ENCODE measurements around the gene XPNPEP1.

Gene XPNPEP1

DNA sequence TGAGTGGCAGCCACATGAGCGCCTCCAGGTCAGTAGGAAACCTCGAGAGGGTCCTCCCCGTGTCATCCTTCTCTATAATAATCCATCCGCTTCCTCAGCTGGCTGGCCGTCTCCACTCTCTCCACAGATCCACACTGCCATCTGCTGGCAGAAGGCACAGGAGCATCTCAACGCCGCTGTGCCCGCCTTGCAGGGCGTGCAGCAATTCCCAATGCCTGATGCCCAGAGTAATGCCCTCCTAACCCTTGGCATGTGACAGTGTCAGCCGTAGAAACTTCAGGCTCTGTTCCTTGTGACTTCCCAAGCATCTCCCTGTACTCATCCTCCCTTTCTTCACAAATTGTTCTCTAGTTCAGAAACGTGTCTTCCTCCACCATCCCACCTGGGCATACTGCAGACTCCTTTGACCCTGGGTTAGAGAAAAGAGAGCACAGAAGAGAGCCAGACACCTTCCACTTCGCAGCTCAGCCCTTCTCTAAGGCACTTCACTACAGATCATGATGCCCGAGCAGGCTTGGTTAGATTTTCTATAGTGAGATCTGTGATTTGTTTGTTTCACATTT, 70.8 kb downstream of the XPNPEP1 start:
- H3K27me3 ChIP-seq (ENCODE audit: insufficient read depth, low read length) = peaks cover 4% of the 10 kb centered on the region
- no peak overlapping the region for H3K4me3 ChIP-seq (ENCODE audit: low read length)
- no peaks in the 10 kb centered on the region for H3K9me3 ChIP-seq (ENCODE audit: low read length)
- H3K4me1 ChIP-seq (ENCODE audit: insufficient read depth, low read length) = no peaks in the 10 kb centered on the region
- no peaks in the 10 kb centered on the region for H3K36me3 ChIP-seq (ENCODE audit: insufficient read depth, low read length)
- no peak overlapping the region for H2AFZ ChIP-seq (ENCODE audit: low read depth, low read length)

GRCh38 chr10:109851616-109852474, 71.5 kb downstream of the XPNPEP1 start:
- Histone ChIP-seq H3K36me3 (ENCODE audit: insufficient read depth, low read length) (no peaks in the 10 kb centered on the region), H3K4me3 (ENCODE audit: low read length) (no peak overlapping the region), H2AFZ (ENCODE audit: low read depth, low read length) (no peak overlapping the region), H3K4me1 (ENCODE audit: insufficient read depth, low read length) (no peaks in the 10 kb centered on the region), H3K9me3 (ENCODE audit: low read length) (no peaks in the 10 kb centered on the region), H3K27me3 (ENCODE audit: insufficient read depth, low read length) (peaks cover 4% of the 10 kb centered on the region)

GRCh38 chr10:109846832-109847231, 76.5 kb downstream of the XPNPEP1 start:
- Histone ChIP-seq H3K36me3 (ENCODE audit: insufficient read depth, low read length) (no peaks in the 10 kb centered on the region), H3K4me1 (ENCODE audit: insufficient read depth, low read length) (no peaks in the 10 kb centered on the region), H2AFZ (ENCODE audit: low read depth, low read length) (no peak overlapping the region), H3K9me3 (ENCODE audit: low read length) (no peaks in the 10 kb centered on the region), H3K27me3 (ENCODE audit: insufficient read depth, low read length) (peaks cover 10% of the 10 kb centered on the region), H3K4me3 (ENCODE audit: low read length) (no peak overlapping the region)

DNA sequence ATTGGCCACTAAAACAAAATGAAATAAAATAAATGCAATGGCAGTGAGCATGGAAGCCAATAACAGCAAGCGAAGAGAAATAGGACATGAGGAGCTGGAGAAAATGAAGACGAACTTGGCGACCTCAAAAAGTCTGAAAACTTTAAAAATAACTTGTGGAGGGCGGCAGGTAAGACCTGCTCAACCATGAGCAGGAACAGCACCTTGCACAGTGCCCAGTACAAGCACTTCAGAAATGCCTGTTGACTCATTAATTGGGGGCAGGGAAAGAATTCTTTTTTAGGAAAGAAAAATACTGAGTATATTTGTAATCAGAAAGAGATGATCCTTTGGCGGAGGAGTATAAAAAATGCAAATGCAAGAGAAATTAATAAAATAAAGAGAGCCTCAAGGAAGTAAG, 78.0 kb downstream of the XPNPEP1 start:
- no peak overlapping the region for H2AFZ ChIP-seq (ENCODE audit: low read depth, low read length)
- H3K4me3 ChIP-seq (ENCODE audit: low read length) = no peak overlapping the region
- H3K36me3 ChIP-seq (ENCODE audit: insufficient read depth, low read length) = no peaks in the 10 kb centered on the region
- no peaks in the 10 kb centered on the region for H3K4me1 ChIP-seq (ENCODE audit: insufficient read depth, low read length)
- peaks cover 10% of the 10 kb centered on the region for H3K27me3 ChIP-seq (ENCODE audit: insufficient read depth, low read length)
- no peaks in the 10 kb centered on the region for H3K9me3 ChIP-seq (ENCODE audit: low read length)

DNA sequence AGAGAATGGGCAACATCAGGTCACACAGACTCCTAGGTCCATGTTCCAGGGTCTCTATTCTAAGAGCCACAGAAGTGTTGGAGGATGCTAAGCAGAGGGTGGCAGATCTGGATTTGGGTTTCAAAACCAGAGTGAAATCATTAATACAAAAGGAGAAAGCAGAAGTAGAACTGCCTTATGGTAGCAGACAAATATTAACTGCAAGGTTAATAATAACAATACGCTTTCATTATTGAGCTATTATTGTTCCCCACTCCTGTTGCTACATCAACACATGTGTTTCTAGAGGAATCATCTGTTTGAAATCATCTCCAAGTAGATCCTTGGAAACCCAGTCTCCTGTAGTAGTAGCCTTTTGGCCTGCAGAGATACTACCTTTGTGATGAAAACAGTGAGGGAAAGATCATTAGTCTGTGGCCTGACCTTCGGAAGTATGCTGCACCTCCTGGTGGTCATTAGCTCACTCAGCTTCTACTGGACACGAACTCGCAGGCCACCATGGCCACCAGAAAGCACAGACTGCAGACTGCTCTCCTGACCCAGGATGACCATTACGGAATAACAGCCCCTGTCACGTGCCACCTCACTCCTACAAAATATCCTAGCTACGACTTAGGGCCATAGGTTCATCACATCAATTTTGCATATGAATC, 84.6 kb downstream of the XPNPEP1 start:
- Histone ChIP-seq H3K4me3 (ENCODE audit: low read length) (no peak overlapping the region), H2AFZ (ENCODE audit: low read depth, low read length) (no peak overlapping the region), H3K4me1 (ENCODE audit: insufficient read depth, low read length) (no peaks in the 10 kb centered on the region), H3K36me3 (ENCODE audit: insufficient read depth, low read length) (no peaks in the 10 kb centered on the region), H3K9me3 (ENCODE audit: low read length) (no peaks in the 10 kb centered on the region), H3K27me3 (ENCODE audit: insufficient read depth, low read length) (no peaks in the 10 kb centered on the region)

DNA sequence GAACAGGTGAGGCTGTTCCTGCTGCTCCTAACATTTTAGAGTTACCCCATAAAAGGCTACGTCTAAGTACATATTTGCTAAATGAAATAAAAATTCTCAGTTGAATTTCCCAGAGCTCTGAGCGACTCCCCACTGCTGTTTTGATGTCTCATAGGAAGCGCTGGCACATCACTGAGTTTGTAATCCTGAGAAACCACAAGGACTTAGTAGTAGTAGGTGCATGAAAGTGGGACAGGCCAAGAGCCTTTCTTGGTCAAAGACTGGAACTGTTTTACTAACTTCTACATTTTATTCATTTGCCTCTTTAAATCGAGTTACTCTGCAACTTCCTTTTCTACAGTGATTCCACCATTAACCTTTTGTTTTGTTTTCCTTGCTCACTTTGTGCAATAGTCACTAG, 85.9 kb downstream of the XPNPEP1 start:
- Histone ChIP-seq H3K4me1 (ENCODE audit: insufficient read depth, low read length) (no peaks in the 10 kb centered on the region), H3K9me3 (ENCODE audit: low read length) (no peaks in the 10 kb centered on the region), H3K27me3 (ENCODE audit: insufficient read depth, low read length) (no peaks in the 10 kb centered on the region), H2AFZ (ENCODE audit: low read depth, low read length) (no peak overlapping the region), H3K36me3 (ENCODE audit: insufficient read depth, low read length) (no peaks in the 10 kb centered on the region), H3K4me3 (ENCODE audit: low read length) (no peak overlapping the region)

DNA sequence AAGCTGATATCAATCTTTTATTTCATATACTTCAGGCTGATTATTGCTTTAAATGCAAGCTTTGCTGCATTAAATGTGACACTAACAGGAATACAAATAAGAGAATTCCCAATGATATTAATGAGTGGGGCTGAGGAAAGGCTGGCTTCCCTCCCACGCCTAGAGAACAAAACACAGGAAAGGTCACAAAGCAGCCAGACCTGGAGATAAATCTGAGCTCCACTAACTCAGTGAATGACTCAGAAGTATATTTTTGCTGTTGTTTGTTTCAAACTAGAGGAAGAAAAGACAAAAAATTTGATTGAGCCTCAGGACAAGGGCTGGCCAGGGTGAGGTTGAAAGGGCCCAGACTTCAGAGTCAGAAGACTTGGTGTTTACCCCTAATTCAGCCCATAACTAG, 88.1 kb downstream of the XPNPEP1 start:
- Histone ChIP-seq H3K27me3 (ENCODE audit: insufficient read depth, low read length) (no peaks in the 10 kb centered on the region), H2AFZ (ENCODE audit: low read depth, low read length) (no peak overlapping the region), H3K36me3 (ENCODE audit: insufficient read depth, low read length) (no peaks in the 10 kb centered on the region), H3K9me3 (ENCODE audit: low read length) (no peaks in the 10 kb centered on the region), H3K4me1 (ENCODE audit: insufficient read depth, low read length) (no peaks in the 10 kb centered on the region), H3K4me3 (ENCODE audit: low read length) (no peak overlapping the region)

GRCh38 chr10:109831846-109832245, 91.5 kb downstream of the XPNPEP1 start:
- Histone ChIP-seq H3K27me3 (ENCODE audit: insufficient read depth, low read length) (no peaks in the 10 kb centered on the region), H3K36me3 (ENCODE audit: insufficient read depth, low read length) (no peaks in the 10 kb centered on the region), H3K4me1 (ENCODE audit: insufficient read depth, low read length) (no peaks in the 10 kb centered on the region), H3K4me3 (ENCODE audit: low read length) (no peak overlapping the region), H2AFZ (ENCODE audit: low read depth, low read length) (no peak overlapping the region), H3K9me3 (ENCODE audit: low read length) (no peaks in the 10 kb centered on the region)

DNA sequence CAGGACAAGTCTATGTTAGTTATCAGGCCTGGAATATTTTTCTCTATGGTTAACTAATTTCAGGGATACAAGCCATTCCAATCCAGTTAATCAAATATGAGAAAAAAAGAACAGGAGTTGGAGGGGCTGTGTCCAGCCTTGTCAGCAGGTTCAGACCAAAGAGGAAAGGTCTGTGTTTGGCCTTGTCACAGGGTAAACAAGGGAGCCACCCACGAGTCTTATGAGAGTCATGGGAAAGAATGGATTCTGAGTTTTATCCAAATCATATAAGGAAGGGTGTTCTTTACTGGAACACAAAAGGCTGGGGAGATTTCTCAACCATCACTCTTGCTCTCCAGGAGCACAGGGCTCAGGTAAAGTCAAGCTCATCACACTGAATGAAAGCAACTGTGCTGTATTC, 99.1 kb downstream of the XPNPEP1 start:
- no peak overlapping the region for H3K4me3 ChIP-seq (ENCODE audit: low read length)
- no peak overlapping the region for H2AFZ ChIP-seq (ENCODE audit: low read depth, low read length)
- no peaks in the 10 kb centered on the region for H3K27me3 ChIP-seq (ENCODE audit: insufficient read depth, low read length)
- no peaks in the 10 kb centered on the region for H3K36me3 ChIP-seq (ENCODE audit: insufficient read depth, low read length)
- H3K9me3 ChIP-seq (ENCODE audit: low read length) = no peaks in the 10 kb centered on the region
- no peaks in the 10 kb centered on the region for H3K4me1 ChIP-seq (ENCODE audit: insufficient read depth, low read length)

DNA sequence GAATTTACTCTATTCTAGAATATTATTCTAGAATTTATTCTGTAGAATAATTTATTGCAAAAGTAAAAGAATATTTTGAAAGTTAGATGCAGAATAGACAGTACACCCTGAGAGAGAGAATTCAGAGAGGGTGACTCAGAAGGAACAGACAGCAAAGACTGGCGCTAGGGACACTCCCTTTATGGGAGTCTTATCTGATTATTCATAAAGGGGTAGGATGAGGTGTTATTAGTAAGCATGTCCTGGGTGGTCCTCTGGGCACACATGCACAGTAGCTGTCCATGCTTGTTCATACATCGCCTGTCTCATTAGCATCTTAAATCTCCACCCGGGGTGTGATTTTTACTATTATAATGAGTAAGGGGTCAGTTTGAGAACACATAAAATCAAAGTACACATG, 100.1 kb downstream of the XPNPEP1 start:
- Histone ChIP-seq H3K9me3 (ENCODE audit: low read length) (no peaks in the 10 kb centered on the region), H3K4me3 (ENCODE audit: low read length) (no peak overlapping the region), H3K27me3 (ENCODE audit: insufficient read depth, low read length) (no peaks in the 10 kb centered on the region), H2AFZ (ENCODE audit: low read depth, low read length) (no peak overlapping the region), H3K36me3 (ENCODE audit: insufficient read depth, low read length) (no peaks in the 10 kb centered on the region), H3K4me1 (ENCODE audit: insufficient read depth, low read length) (no peaks in the 10 kb centered on the region)

- Histone ChIP-seq H2AFZ (ENCODE audit: low read depth, low read length) (no peak overlapping the region), H3K4me3 (ENCODE audit: low read length) (no peak overlapping the region), H3K4me1 (ENCODE audit: insufficient read depth, low read length) (no peaks in the 10 kb centered on the region), H3K9me3 (ENCODE audit: low read length) (no peaks in the 10 kb centered on the region), H3K36me3 (ENCODE audit: insufficient read depth, low read length) (no peaks in the 10 kb centered on the region), H3K27me3 (ENCODE audit: insufficient read depth, low read length) (no peaks in the 10 kb centered on the region)
These were observed 101.6 kb downstream of the XPNPEP1 start for GRCh38 chr10:109821672-109822071.

- Histone ChIP-seq H2AFZ (ENCODE audit: low read depth, low read length) (no peak overlapping the region), H3K27me3 (ENCODE audit: insufficient read depth, low read length) (no peaks in the 10 kb centered on the region), H3K4me3 (ENCODE audit: low read length) (no peak overlapping the region), H3K36me3 (ENCODE audit: insufficient read depth, low read length) (no peaks in the 10 kb centered on the region), H3K9me3 (ENCODE audit: low read length) (no peaks in the 10 kb centered on the region), H3K4me1 (ENCODE audit: insufficient read depth, low read length) (no peaks in the 10 kb centered on the region)
These were observed 102.5 kb downstream of the XPNPEP1 start for GRCh38 chr10:109820620-109821405.

GRCh38 chr10:109819807-109820206, 103.5 kb downstream of the XPNPEP1 start:
- Histone ChIP-seq H3K4me3 (ENCODE audit: low read length) (no peak overlapping the region), H2AFZ (ENCODE audit: low read depth, low read length) (no peak overlapping the region), H3K4me1 (ENCODE audit: insufficient read depth, low read length) (no peaks in the 10 kb centered on the region), H3K27me3 (ENCODE audit: insufficient read depth, low read length) (no peaks in the 10 kb centered on the region), H3K9me3 (ENCODE audit: low read length) (no peaks in the 10 kb centered on the region), H3K36me3 (ENCODE audit: insufficient read depth, low read length) (no peaks in the 10 kb centered on the region)

Data from neuron (in vitro differentiated cells).